Right lobe of liver (tissue), 6 donors: Measurements from ENCODE around the gene CUX1. TPM values are rescaled to one million over a fixed set of nuclear protein-coding genes. Genes with fewer than 3 reads are reported as not detected.
A peak's percentile ranks its signal among the peaks of the same experiment; 100 is the strongest.

Source experiments
- ATAC-seq, 4 donors: fragments of 200-7000 bp; cut with Tn5 transposase; one replicate each; pipeline ENCODE4 v1.9.1; 2020; ENCODE audit warnings: mild to moderate bottlenecking in 4 of 4, moderate library complexity in 4 of 4
- DNase-seq, 3 donors: peaks; one replicate each; pipeline ENCODE4 v3.0.0-alpha.2; 2020
- H3K27ac ChIP-seq, 3 donors: fragments of 200-600 bp; one replicate each; pipeline ENCODE4 v1.8.0; 2022
- H3K27me3 ChIP-seq, 2 donors: fragments of 200-600 bp; one replicate each; pipeline ENCODE4 v1.8.0; 2022
- H3K36me3 ChIP-seq, 4 donors: fragments of 200-600 bp; sonication (generic) in 1 of 4; one replicate each; pipeline versions ENCODE4 v1.5.1 to v1.8.0; 2017 to 2022; ENCODE audit warnings: control low read depth in 1 of 4
- H3K4me1 ChIP-seq, 4 donors: fragments of 200-600 bp; sonication (generic) in 1 of 4; one replicate each; pipeline versions ENCODE4 v1.5.1 to v1.8.0; 2017 to 2022; ENCODE audit warnings: control low read depth in 1 of 4
- H3K4me3 ChIP-seq, 3 donors: fragments of 200-600 bp; one replicate each; pipeline ENCODE4 v1.8.0; 2022
- H3K9me3 ChIP-seq, 4 donors: fragments of 200-600 bp; sonication (generic) in 1 of 4; one replicate each; pipeline versions ENCODE4 v1.5.1 to v1.8.0; 2017 to 2022; ENCODE audit warnings: control low read depth in 1 of 4
- CTCF ChIP-seq, 4 donors: fragments of 200-600 bp in 3 of 4; fragments of 450-650 bp in 1 of 4; IDR thresholded peaks; one replicate each; pipeline versions ENCODE4 v1.5.1 to v1.8.0; 2016 to 2022; ENCODE audit warnings: antibody characterized with exemption in 4 of 4, mild to moderate bottlenecking in 2 of 4
- POLR2A ChIP-seq: fragments of 450-650 bp; IDR thresholded peaks from one replicate; pipeline ENCODE4 v1.6.1; 2017; ENCODE audit warnings: antibody characterized with exemption, mild to moderate bottlenecking
- WGBS: methylation state at CpG from one replicate; pipeline ENCODE4 v1.1.6; 2018; ENCODE audit warnings: low coverage, low lambda C conversion rate; ENCODE audit not compliant: insufficient coverage; ENCODE audit errors: missing lambda C conversion rate; 5-methylcytosine and 5-hydroxymethylcytosine counted together
- intact Hi-C, 2 donors: fragments of 100-400 bp; cut with DNase I; formaldehyde crosslinking; loops; one replicate each; pipeline versions ENCODE4 v1.11.2 to v1.14.1; 2022
- total RNA-seq, 6 experiments: library from RNA; depleted of rRNA in 2 of 6; stranded (reverse); fragments of >200 nt in 2 of 6; fragmentation: NEBNext Ultra II Directional in 3 of 6; extraction: Animal tissue kit (Norgen Biotek cat#: 25700) in 3 of 6; gene quantifications; one replicate each; pipeline versions ENCODE4 v1.1.0 to v1.2.4, GENCODE V29; 2016 to 2023
- donor health status: DM: no; HTN: yes; CAD: no.
- donor health status: DM: no; HTN: no; CAD: no.
- donor health status: DM: no; HTN: no; CAD: no.
- donor health status: DM: no; HTN: yes; CAD: no.
- donor health status: DM: no; HTN: yes; CAD: no.

Gene CUX1
- total RNA-seq, 6 experiments from 2014 or later, result 34.3 to 53.1 (median 40.6) TPM

GRCh38 chr7:102147008-102147407 lies 329.6 kb downstream of the CUX1 start:
- Histone ChIP-seq H3K27ac (no peak overlapping the region), H3K4me3 (no peak overlapping the region), H3K27me3 (no peaks in the 10 kb centered on the region), H3K4me1 (no peaks in the 10 kb centered on the region), H3K9me3 (no peaks in the 10 kb centered on the region), H3K36me3 (no peaks in the 10 kb centered on the region)
- no peak for DNase-seq
- WGBS, result 70% methylated on average over 7 of the region's 10 CpGs
- TF ChIP-seq POLR2A (no peak), CTCF (IDR thresholded peaks at IDR 0.05) (no peak)
- ATAC-seq, result peak in 3 of 4 donors; percentile 39 to 53 (median 51)
- intact Hi-C loops, result no loop called here

GRCh38 chr7:102148799-102149198 lies 331.4 kb downstream of the CUX1 start:
- TF ChIP-seq POLR2A (no peak), CTCF (IDR thresholded peaks at IDR 0.05) (no peak)
- Histone ChIP-seq H3K9me3 (no peaks in the 10 kb centered on the region), H3K4me3 (no peak overlapping the region), H3K27ac (no peak overlapping the region), H3K36me3 (no peaks in the 10 kb centered on the region), H3K27me3 (no peaks in the 10 kb centered on the region), H3K4me1 (no peaks in the 10 kb centered on the region)
- ATAC-seq, result no peak
- 96% methylated on average over 9 of the region's 9 CpGs for WGBS
- DNase-seq, result no peak
- intact Hi-C loops, result no loop called here

GRCh38 chr7:102149416-102149815 lies 332.0 kb downstream of the CUX1 start:
- TF ChIP-seq POLR2A (no peak), CTCF (IDR thresholded peaks at IDR 0.05) (no peak)
- ATAC-seq, result no peak
- no peak overlapping the region for H3K27ac ChIP-seq

GRCh38 chr7:102150266-102150665 lies 332.8 kb downstream of the CUX1 start:
- H3K9me3 ChIP-seq, result no peaks in the 10 kb centered on the region
- H3K27me3 ChIP-seq, result no peaks in the 10 kb centered on the region
- H3K4me1 ChIP-seq, result peaks cover 0 to 7% (median 3%) of the 10 kb centered on the region in 4 donors
- H3K36me3 ChIP-seq, result no peaks in the 10 kb centered on the region
- TF ChIP-seq CTCF (IDR thresholded peaks at IDR 0.05) (no peak), POLR2A (no peak)
- no peak for ATAC-seq
- no peak overlapping the region for H3K27ac ChIP-seq
- WGBS, result 97% methylated on average over 15 of the region's 18 CpGs
- no peak for DNase-seq
- intact Hi-C loops, result no loop called here
- no peak overlapping the region for H3K4me3 ChIP-seq

More at GRCh38 chr7:102149416-102149815, 332.0 kb downstream of the CUX1 start:
- H3K27me3 ChIP-seq, result no peaks in the 10 kb centered on the region
- no peaks in the 10 kb centered on the region for H3K36me3 ChIP-seq
- H3K9me3 ChIP-seq, result no peaks in the 10 kb centered on the region
- intact Hi-C loops, result no loop called here
- no peak overlapping the region for H3K4me3 ChIP-seq
- 87% methylated on average over 5 of the region's 12 CpGs for WGBS
- no peaks in the 10 kb centered on the region for H3K4me1 ChIP-seq
- no peak for DNase-seq
